ENCODE measurements around the gene SMU1.

SMU1 gene

DNA sequence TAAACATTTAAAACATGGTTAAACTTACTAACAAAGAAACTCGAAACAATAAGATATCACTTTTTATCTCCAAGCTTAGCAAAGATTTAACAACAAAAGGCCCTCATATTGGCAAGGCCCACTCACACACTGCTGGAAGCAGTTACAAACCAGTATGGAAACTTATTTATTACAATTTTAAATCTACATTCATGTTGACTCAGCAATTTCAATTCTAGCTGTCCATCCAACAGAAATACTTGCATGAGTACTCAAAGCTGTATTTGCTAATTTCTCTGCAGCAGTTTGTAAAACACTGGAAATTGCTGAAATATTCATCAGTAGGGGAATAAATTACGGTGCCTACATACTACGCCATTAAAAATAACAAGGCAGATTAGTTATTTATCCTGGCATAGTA is 54.2 kb downstream of the SMU1 start:
- peak overlapping the region; percentile 86 for H3K4me2 ChIP-seq (ENCODE audit: low read depth, low read length, poor library complexity, severe bottlenecking)
- no peak overlapping the region for H2AFZ ChIP-seq (ENCODE audit: low read length)
- H3K36me3 ChIP-seq (ENCODE audit: insufficient read depth, low read length): peaks cover 5% of the 10 kb centered on the region; the same call in 1 of the 2 replicates
- H3K9me2 ChIP-seq (replicated peaks; ENCODE audit: low read depth, low read length): no peaks in the 10 kb centered on the region
- peaks cover 4% of the 10 kb centered on the region for H3K27me3 ChIP-seq (ENCODE audit: insufficient read depth, low read length, poor library complexity, severe bottlenecking)
- no peak for TF ChIP-seq EZH2phosphoT487 (IDR thresholded peaks at IDR 0.05; ENCODE audit: borderline replicate concordance)
- TF ChIP-seq, protein P1, sequence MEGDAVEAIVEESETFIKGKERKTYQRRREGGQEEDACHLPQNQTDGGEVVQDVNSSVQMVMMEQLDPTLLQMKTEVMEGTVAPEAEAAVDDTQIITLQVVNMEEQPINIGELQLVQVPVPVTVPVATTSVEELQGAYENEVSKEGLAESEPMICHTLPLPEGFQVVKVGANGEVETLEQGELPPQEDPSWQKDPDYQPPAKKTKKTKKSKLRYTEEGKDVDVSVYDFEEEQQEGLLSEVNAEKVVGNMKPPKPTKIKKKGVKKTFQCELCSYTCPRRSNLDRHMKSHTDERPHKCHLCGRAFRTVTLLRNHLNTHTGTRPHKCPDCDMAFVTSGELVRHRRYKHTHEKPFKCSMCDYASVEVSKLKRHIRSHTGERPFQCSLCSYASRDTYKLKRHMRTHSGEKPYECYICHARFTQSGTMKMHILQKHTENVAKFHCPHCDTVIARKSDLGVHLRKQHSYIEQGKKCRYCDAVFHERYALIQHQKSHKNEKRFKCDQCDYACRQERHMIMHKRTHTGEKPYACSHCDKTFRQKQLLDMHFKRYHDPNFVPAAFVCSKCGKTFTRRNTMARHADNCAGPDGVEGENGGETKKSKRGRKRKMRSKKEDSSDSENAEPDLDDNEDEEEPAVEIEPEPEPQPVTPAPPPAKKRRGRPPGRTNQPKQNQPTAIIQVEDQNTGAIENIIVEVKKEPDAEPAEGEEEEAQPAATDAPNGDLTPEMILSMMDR (conservative IDR thresholded peaks at IDR 0.05; ENCODE audit: low read length): no peak
- H3K9me3 ChIP-seq (ENCODE audit: insufficient read depth, low read depth, low read length): no peaks in the 10 kb centered on the region
- peaks cover 31% of the 10 kb centered on the region for H3K4me1 ChIP-seq (ENCODE audit: insufficient read depth, low read length, poor library complexity, severe bottlenecking)
- no peak overlapping the region for H3K4me3 ChIP-seq (ENCODE audit: low read length, poor library complexity, severe bottlenecking)
- H3F3A ChIP-seq (ENCODE audit: low read depth): no peaks in the 10 kb centered on the region
- H3K79me2 ChIP-seq (ENCODE audit: insufficient read depth, low read length): peaks cover 46% of the 10 kb centered on the region
- H4K20me1 ChIP-seq (ENCODE audit: insufficient read depth, low read length, poor library complexity, severe bottlenecking): peaks cover 20% of the 10 kb centered on the region
- H3K9ac ChIP-seq (ENCODE audit: low read depth, low read length, poor library complexity, severe bottlenecking): no peak overlapping the region

DNA sequence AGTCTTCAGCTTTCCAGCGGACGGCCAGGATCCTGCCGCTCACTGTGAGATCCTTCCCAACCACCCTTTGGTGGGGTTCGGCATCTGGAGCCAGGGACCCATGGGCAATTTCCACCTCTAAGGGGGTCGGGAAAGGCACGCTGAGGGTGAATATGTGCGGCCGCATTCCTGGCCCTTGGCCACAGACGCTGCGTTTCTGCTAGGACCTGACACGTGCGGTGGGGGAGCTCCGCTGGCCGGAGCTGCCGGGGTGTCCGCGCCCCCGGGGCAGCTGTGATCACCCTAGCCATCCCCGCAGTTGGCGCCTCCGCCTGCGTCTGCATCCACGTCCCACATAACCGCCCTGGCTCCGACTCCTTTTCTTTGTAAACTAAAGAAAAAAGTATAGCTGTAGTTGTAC is 56.7 kb downstream of the SMU1 start:
- Histone ChIP-seq H3K4me2 (ENCODE audit: low read depth, low read length, poor library complexity, severe bottlenecking) (no peak overlapping the region), H3K4me1 (ENCODE audit: insufficient read depth, low read length, poor library complexity, severe bottlenecking) (peaks cover 18% of the 10 kb centered on the region), H2AFZ (ENCODE audit: low read length) (no peak overlapping the region), H3K4me3 (ENCODE audit: low read length, poor library complexity, severe bottlenecking) (no peak overlapping the region), H3K36me3 (ENCODE audit: insufficient read depth, low read length) (no peaks in the 10 kb centered on the region), H3K79me2 (ENCODE audit: insufficient read depth, low read length) (peaks cover 21% of the 10 kb centered on the region), H3K9ac (ENCODE audit: low read depth, low read length, poor library complexity, severe bottlenecking) (no peak overlapping the region), H3K9me2 (replicated peaks; ENCODE audit: low read depth, low read length) (no peaks in the 10 kb centered on the region), H3K9me3 (ENCODE audit: insufficient read depth, low read depth, low read length) (no peaks in the 10 kb centered on the region), H3F3A (ENCODE audit: low read depth) (no peaks in the 10 kb centered on the region), H4K20me1 (ENCODE audit: insufficient read depth, low read length, poor library complexity, severe bottlenecking) (no peaks in the 10 kb centered on the region), H3K27me3 (ENCODE audit: insufficient read depth, low read length, poor library complexity, severe bottlenecking) (no peaks in the 10 kb centered on the region)
- TF ChIP-seq EZH2phosphoT487 (IDR thresholded peaks at IDR 0.05; ENCODE audit: borderline replicate concordance): no peak
- TF ChIP-seq, protein P1 (conservative IDR thresholded peaks at IDR 0.05; ENCODE audit: low read length): no peak

DNA sequence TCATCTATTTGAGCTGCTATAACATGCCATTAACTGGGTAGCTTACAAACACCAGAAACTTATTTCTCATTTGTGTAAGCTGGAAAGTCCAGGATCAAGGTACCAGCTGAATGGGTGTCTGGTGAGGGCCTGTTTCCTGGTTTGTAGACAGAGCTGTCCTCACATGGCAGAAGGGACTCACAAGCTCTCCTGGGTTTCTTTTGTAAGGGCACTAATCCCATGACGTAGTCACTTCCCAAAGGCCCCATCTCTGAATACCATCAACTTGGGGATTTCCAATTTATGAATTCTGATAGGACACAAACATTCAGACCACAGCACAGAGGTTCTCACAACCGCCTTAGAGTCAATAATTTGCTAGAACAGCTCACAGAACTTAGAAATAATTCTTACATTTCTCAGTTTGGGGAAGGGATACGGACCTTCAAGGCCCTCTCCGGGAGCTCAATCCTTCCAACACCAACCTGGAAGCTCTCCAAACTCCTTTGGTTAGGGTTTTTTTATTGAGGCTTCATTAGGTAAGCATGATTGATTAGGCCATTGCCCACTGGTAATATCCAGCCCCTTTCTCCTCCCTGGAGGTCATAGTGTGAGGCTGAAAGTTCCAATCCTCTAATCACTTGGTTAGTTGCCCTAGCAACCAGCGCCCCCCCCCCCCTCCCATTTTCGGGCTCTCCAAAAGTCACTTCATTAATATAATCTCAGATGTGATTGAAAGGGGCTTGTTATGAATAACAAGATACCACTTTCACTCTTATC is 59.0 kb downstream of the SMU1 start:
- Histone ChIP-seq H3K9me2 (replicated peaks; ENCODE audit: low read depth, low read length) (no peaks in the 10 kb centered on the region), H3K9me3 (ENCODE audit: insufficient read depth, low read depth, low read length) (no peaks in the 10 kb centered on the region), H3K79me2 (ENCODE audit: insufficient read depth, low read length) (no peaks in the 10 kb centered on the region), H4K20me1 (ENCODE audit: insufficient read depth, low read length, poor library complexity, severe bottlenecking) (no peaks in the 10 kb centered on the region), H3K4me1 (ENCODE audit: insufficient read depth, low read length, poor library complexity, severe bottlenecking) (no peaks in the 10 kb centered on the region), H3F3A (ENCODE audit: low read depth) (no peaks in the 10 kb centered on the region), H3K4me2 (ENCODE audit: low read depth, low read length, poor library complexity, severe bottlenecking) (no peak overlapping the region), H3K9ac (ENCODE audit: low read depth, low read length, poor library complexity, severe bottlenecking) (no peak overlapping the region), H2AFZ (ENCODE audit: low read length) (no peak overlapping the region), H3K36me3 (ENCODE audit: insufficient read depth, low read length) (no peaks in the 10 kb centered on the region), H3K27me3 (ENCODE audit: insufficient read depth, low read length, poor library complexity, severe bottlenecking) (no peaks in the 10 kb centered on the region), H3K4me3 (ENCODE audit: low read length, poor library complexity, severe bottlenecking) (no peak overlapping the region)
- TF ChIP-seq, protein P1 (conservative IDR thresholded peaks at IDR 0.05; ENCODE audit: low read length): no peak
- no peak for TF ChIP-seq EZH2phosphoT487 (IDR thresholded peaks at IDR 0.05; ENCODE audit: borderline replicate concordance)
